Mesenchymal stem cell (in vitro differentiated cells and primary cell): ENCODE measurements around the gene TBC1D16.
A peak's percentile ranks its signal among the peaks of the same experiment; 100 is the strongest.

Source experiments
- DNase-seq: peaks from one replicate; pipeline ENCODE4 v3.0.0-alpha.2; 2013
- H2AFZ ChIP-seq: one replicate; pipeline ENCODE4 v1.6.1; 2013; ENCODE audit warnings: low read depth, mild to moderate bottlenecking, control low read depth, inconsistent platforms, low read length, moderate library complexity
- H2AK5ac ChIP-seq: 2 replicates; pipeline ENCODE4 v1.6.1; 2013; ENCODE audit warnings: low read length, moderate library complexity, mild to moderate bottlenecking, inconsistent platforms; ENCODE audit not compliant: severe bottlenecking
- H2BK120ac ChIP-seq: one replicate; pipeline ENCODE4 v1.6.1; 2013; ENCODE audit warnings: low read depth, mild to moderate bottlenecking, inconsistent platforms, low read length, moderate library complexity
- H2BK12ac ChIP-seq, 2 experiments: one replicate each; pipeline ENCODE4 v1.6.1; 2013; ENCODE audit warnings: inconsistent platforms in 2 of 2, low read length in 2 of 2, mild to moderate bottlenecking in 2 of 2, moderate library complexity in 2 of 2, control low read depth in 1 of 2
- H2BK15ac ChIP-seq: one replicate; pipeline ENCODE4 v1.6.1; 2013; ENCODE audit warnings: mild to moderate bottlenecking, low read depth, inconsistent platforms; ENCODE audit not compliant: poor library complexity, severe bottlenecking
- H2BK5ac ChIP-seq: 2 replicates; pipeline ENCODE4 v1.6.1; 2013; ENCODE audit warnings: low read depth, mild to moderate bottlenecking, low read length, control low read depth, inconsistent platforms; ENCODE audit not compliant: poor library complexity, severe bottlenecking
- H3K14ac ChIP-seq, 2 experiments: one replicate each; pipeline ENCODE4 v1.6.1; 2013; ENCODE audit warnings: inconsistent platforms in 2 of 2, low read length in 2 of 2, control low read depth in 1 of 2, mild to moderate bottlenecking in 1 of 2, moderate library complexity in 1 of 2
- H3K18ac ChIP-seq, 2 experiments: one replicate each; pipeline ENCODE4 v1.6.1; 2013; ENCODE audit warnings: inconsistent platforms in 2 of 2, low read length in 2 of 2, control low read depth in 1 of 2, low read depth in 1 of 2, mild to moderate bottlenecking in 1 of 2
- H3K23ac ChIP-seq, 2 experiments: one replicate each; pipeline ENCODE4 v1.6.1; 2013; ENCODE audit warnings: inconsistent platforms in 2 of 2, low read length in 2 of 2, mild to moderate bottlenecking in 2 of 2, moderate library complexity in 2 of 2, control low read depth in 1 of 2
- H3K27ac ChIP-seq: 2 replicates; pipeline ENCODE4 v1.5.1; 2013; ENCODE audit warnings: mild to moderate bottlenecking, moderate library complexity, low read length, control low read depth, inconsistent platforms; ENCODE audit not compliant: poor library complexity, severe bottlenecking
- H3K27me3 ChIP-seq, 2 experiments: 2 replicates each; pipeline versions ENCODE4 v1.6.1 to v1.7.0; 2013; ENCODE audit warnings: low read length in 2 of 2, mild to moderate bottlenecking in 2 of 2, moderate library complexity in 2 of 2, control low read depth in 1 of 2, inconsistent platforms in 1 of 2; ENCODE audit not compliant: control insufficient read depth in 1 of 2, insufficient read depth in 1 of 2
- H3K36me3 ChIP-seq, 2 experiments: 2 replicates each; pipeline versions ENCODE4 v1.6.1 to v1.7.0; 2013; ENCODE audit warnings: low read length in 2 of 2, control low read depth in 1 of 2, inconsistent platforms in 1 of 2, low read depth in 1 of 2, mild to moderate bottlenecking in 1 of 2; ENCODE audit not compliant: insufficient read depth in 2 of 2, control insufficient read depth in 1 of 2
- H3K4ac ChIP-seq, 2 experiments: one replicate each; pipeline ENCODE4 v1.6.1; 2013; ENCODE audit warnings: inconsistent platforms in 2 of 2, low read length in 2 of 2, mild to moderate bottlenecking in 2 of 2, moderate library complexity in 2 of 2, control low read depth in 1 of 2, low read depth in 1 of 2
- H3K4me1 ChIP-seq: 2 replicates; pipeline ENCODE4 v1.6.1; 2013; ENCODE audit warnings: low read depth, low read length, control low read depth; ENCODE audit not compliant: control insufficient read depth, insufficient read depth
- H3K4me2 ChIP-seq: 2 replicates; pipeline ENCODE4 v1.6.1; 2013; ENCODE audit warnings: low read length, mild to moderate bottlenecking, inconsistent platforms; ENCODE audit not compliant: poor library complexity, severe bottlenecking
- H3K4me3 ChIP-seq, 2 experiments: 2 replicates each; pipeline versions ENCODE4 v1.5.1 to v1.7.0; 2013; ENCODE audit warnings: low read length in 2 of 2, mild to moderate bottlenecking in 2 of 2, control low read depth in 1 of 2, low read depth in 1 of 2; ENCODE audit not compliant: insufficient read depth in 1 of 2
- H3K79me1 ChIP-seq: replicated peaks from 2 replicates; pipeline ENCODE4 v1.6.1; 2013; ENCODE audit warnings: mild to moderate bottlenecking, control low read depth, low read length, inconsistent platforms; ENCODE audit not compliant: poor library complexity, severe bottlenecking
- H3K9ac ChIP-seq: 2 replicates; pipeline ENCODE4 v1.7.0; 2013; ENCODE audit warnings: mild to moderate bottlenecking, low read length, moderate library complexity
- H3K9me3 ChIP-seq: 2 replicates; pipeline ENCODE4 v1.7.0; 2013; ENCODE audit warnings: mild to moderate bottlenecking, low read length; ENCODE audit not compliant: control insufficient read depth
- H4K8ac ChIP-seq: one replicate; pipeline ENCODE4 v1.6.1; 2013; ENCODE audit warnings: inconsistent platforms, mild to moderate bottlenecking, low read length, moderate library complexity
- H4K91ac ChIP-seq: one replicate; pipeline ENCODE4 v1.6.1; 2013; ENCODE audit warnings: mild to moderate bottlenecking, low read length, inconsistent platforms
- WGBS: methylation state at CpG from one replicate; pipeline ENCODE4 v1.1.7; 2013; ENCODE audit warnings: mixed read lengths; 5-methylcytosine and 5-hydroxymethylcytosine counted together

TBC1D16 gene

GRCh38 chr17:80081596-80081995 is 45.9 kb upstream of the TBC1D16 start:
- no peak overlapping the region for H4K91ac ChIP-seq
- no peak for DNase-seq
- no peak overlapping the region for H3K18ac ChIP-seq
- no peak overlapping the region for H4K8ac ChIP-seq
- H2AFZ ChIP-seq = no peak overlapping the region
- no peak overlapping the region for H2BK12ac ChIP-seq
- no peak overlapping the region for H2BK5ac ChIP-seq
- H3K27ac ChIP-seq = no peak overlapping the region
- H2AK5ac ChIP-seq = no peak overlapping the region
- no peak overlapping the region for H3K14ac ChIP-seq
- no peaks in the 10 kb centered on the region for H3K36me3 ChIP-seq
- H2BK15ac ChIP-seq = no peak overlapping the region
- 95% methylated on average over 10 of the region's 14 CpGs for WGBS
- peaks cover 5% of the 10 kb centered on the region for H3K4me1 ChIP-seq
- no peak overlapping the region for H3K9ac ChIP-seq
- no peak overlapping the region for H3K23ac ChIP-seq
- no peak overlapping the region for H3K4me3 ChIP-seq
- H3K4ac ChIP-seq = no peak overlapping the region
- H3K4me2 ChIP-seq = no peak overlapping the region
- no peak overlapping the region for H2BK120ac ChIP-seq
- peaks cover 4 to 14% of the 10 kb centered on the region in 2 experiments for H3K27me3 ChIP-seq
- no peaks in the 10 kb centered on the region for H3K9me3 ChIP-seq
- H3K79me1 ChIP-seq = no peaks in the 10 kb centered on the region

DNA sequence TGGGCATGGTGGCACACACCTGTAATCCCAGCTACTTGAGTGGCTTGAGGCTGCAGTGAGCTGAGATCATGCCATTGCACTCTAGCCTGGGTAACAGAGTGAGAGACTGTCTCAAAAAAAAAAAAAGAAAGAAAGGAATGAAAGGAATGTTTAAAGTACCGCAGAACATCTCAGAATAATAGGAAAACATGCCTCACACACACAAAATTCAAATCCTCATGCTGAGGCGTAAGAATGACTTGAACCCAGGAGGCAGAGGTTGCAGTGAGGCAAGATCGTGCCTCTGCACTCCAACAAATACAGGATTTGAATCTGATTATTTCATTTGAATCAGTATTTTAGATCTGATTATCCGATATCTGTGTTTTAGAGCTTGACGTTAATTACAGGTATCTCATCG is 44.4 kb upstream of the TBC1D16 start:
- Histone ChIP-seq H3K9ac (no peak overlapping the region), H3K4ac (no peak overlapping the region), H2BK120ac (no peak overlapping the region), H2AFZ (no peak overlapping the region), H3K27me3 (peaks cover 0 to 9% of the 10 kb centered on the region in 2 experiments), H3K79me1 (no peaks in the 10 kb centered on the region), H3K27ac (no peak overlapping the region), H2BK15ac (no peak overlapping the region), H2BK12ac (no peak overlapping the region), H3K36me3 (no peaks in the 10 kb centered on the region), H3K14ac (no peak overlapping the region), H3K4me3 (no peak overlapping the region), H4K8ac (no peak overlapping the region), H3K9me3 (no peaks in the 10 kb centered on the region), H3K4me2 (no peak overlapping the region), H3K18ac (no peak overlapping the region), H4K91ac (no peak overlapping the region), H3K4me1 (peaks cover 5% of the 10 kb centered on the region), H3K23ac (no peak overlapping the region), H2AK5ac (no peak overlapping the region), H2BK5ac (no peak overlapping the region)
- no peak for DNase-seq
- WGBS = 88% methylated on average over 5 of the region's 6 CpGs

DNA sequence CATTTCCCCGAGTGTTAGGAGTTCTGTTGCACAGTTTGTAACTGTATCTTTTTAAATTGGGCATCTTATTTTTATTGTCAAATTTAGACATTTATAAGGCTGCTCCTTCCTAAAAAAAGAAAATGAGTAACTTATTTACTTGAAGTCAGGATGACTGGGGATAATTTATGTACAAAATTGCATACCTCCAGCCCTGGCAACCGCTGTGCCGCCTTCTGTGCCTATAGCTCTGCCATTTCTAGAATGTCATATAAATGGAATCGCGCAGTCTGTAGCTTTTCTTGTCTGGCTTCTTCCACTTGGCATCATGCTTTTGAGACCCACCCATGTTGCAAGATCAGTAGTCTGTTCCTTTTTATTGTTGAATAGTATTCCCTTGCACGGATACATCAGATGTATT is 36.7 kb upstream of the TBC1D16 start:
- Histone ChIP-seq H2BK12ac (no peak overlapping the region), H3K9ac (no peak overlapping the region), H3K4me2 (no peak overlapping the region), H3K27ac (no peak overlapping the region), H3K4ac (no peak overlapping the region), H3K9me3 (no peaks in the 10 kb centered on the region), H2AFZ (no peak overlapping the region), H2BK120ac (no peak overlapping the region), H4K91ac (no peak overlapping the region), H3K4me1 (peaks cover 4% of the 10 kb centered on the region), H3K18ac (no peak overlapping the region), H2AK5ac (no peak overlapping the region), H3K23ac (no peak overlapping the region), H3K14ac (no peak overlapping the region), H3K4me3 (no peak overlapping the region), H3K36me3 (no peaks in the 10 kb centered on the region), H2BK5ac (no peak overlapping the region), H2BK15ac (no peak overlapping the region), H4K8ac (no peak overlapping the region), H3K27me3 (no peaks in the 10 kb centered on the region), H3K79me1 (no peaks in the 10 kb centered on the region)
- WGBS = 96% methylated on average over 5 of the region's 6 CpGs
- DNase-seq = no peak

DNA sequence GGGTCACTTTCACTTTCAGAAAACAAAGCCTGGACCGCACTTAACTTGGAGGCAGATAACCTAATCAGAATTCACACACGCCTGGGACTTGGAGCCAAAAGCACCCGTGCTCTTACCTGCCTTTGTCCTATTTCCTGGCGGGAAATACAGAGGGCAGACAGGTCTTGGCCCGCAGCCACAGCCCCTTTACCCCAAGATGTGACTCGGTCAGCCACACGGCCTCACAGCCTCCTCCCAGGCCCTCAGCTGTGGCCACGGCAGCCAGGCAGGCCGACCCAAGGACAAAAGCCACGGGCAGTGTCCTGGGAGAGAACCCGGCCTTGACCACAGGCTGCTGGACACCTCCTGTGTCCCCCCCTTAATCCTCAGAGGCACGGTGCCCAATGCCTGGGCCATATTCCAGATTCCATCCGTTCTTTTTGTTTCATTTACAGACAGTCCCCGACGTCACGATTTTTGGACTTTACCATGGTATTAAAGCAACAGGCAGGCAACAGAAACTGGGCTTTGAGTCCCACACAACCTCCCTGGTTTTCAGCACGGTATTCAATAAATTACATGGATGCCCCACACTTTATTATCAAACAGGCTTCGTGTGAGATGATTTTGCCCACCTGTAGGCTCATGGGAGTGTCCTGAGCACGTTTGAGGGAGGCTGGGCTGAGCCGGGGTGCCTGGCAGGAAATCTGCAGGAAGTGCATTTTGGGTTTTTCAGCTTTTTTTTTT is 35.6 kb upstream of the TBC1D16 start:
- H3K4me1 ChIP-seq = peaks cover 4% of the 10 kb centered on the region
- no peak overlapping the region for H3K4me2 ChIP-seq
- DNase-seq = no peak
- peak overlapping the region in 1 of 2 experiments; percentile 55 for H3K18ac ChIP-seq
- H3K79me1 ChIP-seq = no peaks in the 10 kb centered on the region
- H4K8ac ChIP-seq = peak overlapping the region; percentile 27
- H3K9me3 ChIP-seq = no peaks in the 10 kb centered on the region
- H3K9ac ChIP-seq = peak overlapping the region; percentile 91
- peak overlapping the region in 1 of 2 experiments; percentile 26 for H3K14ac ChIP-seq
- no peaks in the 10 kb centered on the region for H3K27me3 ChIP-seq
- no peak overlapping the region for H3K27ac ChIP-seq
- 87% methylated on average over 18 of the region's 20 CpGs for WGBS
- no peaks in the 10 kb centered on the region for H3K36me3 ChIP-seq
- H2AK5ac ChIP-seq = no peak overlapping the region
- H2BK5ac ChIP-seq = no peak overlapping the region
- no peak overlapping the region for H2BK120ac ChIP-seq
- H4K91ac ChIP-seq = peak overlapping the region; percentile 35
- peak overlapping the region in 1 of 2 experiments; percentile 76 for H3K4me3 ChIP-seq
- H3K23ac ChIP-seq = no peak overlapping the region
- H2BK12ac ChIP-seq = peak overlapping the region in 1 of 2 experiments; percentile 45
- H2BK15ac ChIP-seq = peak overlapping the region; percentile 38
- H3K4ac ChIP-seq = no peak overlapping the region
- no peak overlapping the region for H2AFZ ChIP-seq
